Measurements from ENCODE around the gene MSH2.

- no peak for TF ChIP-seq POLR2A (IDR thresholded peaks at IDR 0.05)
- TF ChIP-seq, protein P1, sequence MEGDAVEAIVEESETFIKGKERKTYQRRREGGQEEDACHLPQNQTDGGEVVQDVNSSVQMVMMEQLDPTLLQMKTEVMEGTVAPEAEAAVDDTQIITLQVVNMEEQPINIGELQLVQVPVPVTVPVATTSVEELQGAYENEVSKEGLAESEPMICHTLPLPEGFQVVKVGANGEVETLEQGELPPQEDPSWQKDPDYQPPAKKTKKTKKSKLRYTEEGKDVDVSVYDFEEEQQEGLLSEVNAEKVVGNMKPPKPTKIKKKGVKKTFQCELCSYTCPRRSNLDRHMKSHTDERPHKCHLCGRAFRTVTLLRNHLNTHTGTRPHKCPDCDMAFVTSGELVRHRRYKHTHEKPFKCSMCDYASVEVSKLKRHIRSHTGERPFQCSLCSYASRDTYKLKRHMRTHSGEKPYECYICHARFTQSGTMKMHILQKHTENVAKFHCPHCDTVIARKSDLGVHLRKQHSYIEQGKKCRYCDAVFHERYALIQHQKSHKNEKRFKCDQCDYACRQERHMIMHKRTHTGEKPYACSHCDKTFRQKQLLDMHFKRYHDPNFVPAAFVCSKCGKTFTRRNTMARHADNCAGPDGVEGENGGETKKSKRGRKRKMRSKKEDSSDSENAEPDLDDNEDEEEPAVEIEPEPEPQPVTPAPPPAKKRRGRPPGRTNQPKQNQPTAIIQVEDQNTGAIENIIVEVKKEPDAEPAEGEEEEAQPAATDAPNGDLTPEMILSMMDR (IDR thresholded peaks at IDR 0.05): no peak
Observed at GRCh38 chr2:47426786-47427185, 23.8 kb downstream of the MSH2 start.
